Right renal pelvis (tissue), 4 donors: ENCODE data around the gene MTG2. TPM values are rescaled to one million over a fixed set of nuclear protein-coding genes. Genes with fewer than 3 reads are reported as not detected.

Experiments used
- DNase-seq, 4 donors: peaks; one replicate each; pipeline ENCODE4 v3.0.0-alpha.2; 2013; ENCODE audit warnings: low read depth in 4 of 4, low spot score in 3 of 4, missing footprints in 1 of 4
- polyA plus RNA-seq, 4 donors: library from polyadenylated mRNA; unstranded; fragments of 120-200 nt; gene quantifications; one replicate each; pipeline ENCODE4 v1.2.1, GENCODE V29; 2013; ENCODE audit not compliant: insufficient read length in 4 of 4

Gene MTG2
- polyA plus RNA-seq, 4 donors, result 34.3 to 39.2 (median 36.8) TPM

DNA sequence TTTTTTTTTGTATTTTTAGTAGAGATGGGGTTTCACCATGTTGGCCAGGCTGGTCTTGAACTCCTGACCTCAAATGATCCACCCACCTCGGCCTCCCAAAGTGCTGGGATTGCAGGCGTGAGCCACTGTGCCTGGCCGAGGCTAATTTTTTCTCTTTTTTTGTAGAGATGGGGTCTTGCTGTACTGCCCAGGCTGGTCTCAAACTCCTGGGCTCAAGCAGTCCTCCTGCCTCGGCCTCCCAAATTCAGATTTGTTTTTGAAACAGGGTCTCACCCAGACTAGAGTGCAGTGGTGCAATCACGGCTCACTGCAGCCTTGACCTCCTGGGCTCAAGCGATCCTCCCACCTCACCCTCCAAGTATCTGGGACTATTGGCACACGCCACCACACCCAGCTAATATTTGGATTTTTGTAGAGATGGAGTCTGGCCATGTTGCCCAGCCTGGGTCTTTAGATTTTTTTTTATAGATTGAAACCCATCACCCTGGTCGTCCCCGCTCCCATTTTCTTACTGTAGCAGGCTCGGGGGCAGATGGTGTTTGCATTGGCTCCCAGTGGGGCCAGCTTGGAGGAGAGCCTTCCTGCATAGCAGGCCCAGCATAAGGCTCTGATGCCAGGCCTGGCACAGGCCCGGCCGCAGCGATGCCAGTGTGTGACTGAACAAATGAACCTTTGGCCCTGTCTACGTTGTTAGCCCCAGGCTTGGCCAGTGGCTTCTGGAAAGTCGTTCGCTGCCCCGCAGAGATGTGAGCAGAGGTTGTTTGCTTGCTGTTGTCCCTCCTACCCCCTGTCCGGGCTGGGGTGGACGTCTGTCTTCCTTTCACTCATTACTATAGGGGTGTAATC, 4.3 kb upstream of the MTG2 start:
- no peak for DNase-seq

DNA sequence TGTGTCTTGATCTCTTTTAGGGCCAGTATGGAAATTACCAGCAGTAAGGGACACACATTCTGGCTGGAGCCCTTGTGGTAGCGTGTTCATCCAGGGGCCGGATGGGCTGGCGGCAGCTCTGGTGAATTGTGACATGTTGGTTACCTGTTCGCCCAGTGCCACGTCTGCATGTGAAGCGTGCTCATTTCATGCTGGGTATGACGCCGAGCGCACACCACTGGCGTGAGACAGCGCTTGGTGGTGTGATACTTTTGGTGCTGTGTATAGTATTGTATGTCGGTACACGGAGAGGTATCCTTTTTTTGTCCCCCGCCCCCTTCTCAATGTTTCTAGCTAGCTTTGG, 3.7 kb upstream of the MTG2 start:
- DNase-seq, result no peak

- no peak for DNase-seq
Measured at GRCh38 chr20:62181808-62182207, 1.0 kb upstream of the MTG2 start.

DNA sequence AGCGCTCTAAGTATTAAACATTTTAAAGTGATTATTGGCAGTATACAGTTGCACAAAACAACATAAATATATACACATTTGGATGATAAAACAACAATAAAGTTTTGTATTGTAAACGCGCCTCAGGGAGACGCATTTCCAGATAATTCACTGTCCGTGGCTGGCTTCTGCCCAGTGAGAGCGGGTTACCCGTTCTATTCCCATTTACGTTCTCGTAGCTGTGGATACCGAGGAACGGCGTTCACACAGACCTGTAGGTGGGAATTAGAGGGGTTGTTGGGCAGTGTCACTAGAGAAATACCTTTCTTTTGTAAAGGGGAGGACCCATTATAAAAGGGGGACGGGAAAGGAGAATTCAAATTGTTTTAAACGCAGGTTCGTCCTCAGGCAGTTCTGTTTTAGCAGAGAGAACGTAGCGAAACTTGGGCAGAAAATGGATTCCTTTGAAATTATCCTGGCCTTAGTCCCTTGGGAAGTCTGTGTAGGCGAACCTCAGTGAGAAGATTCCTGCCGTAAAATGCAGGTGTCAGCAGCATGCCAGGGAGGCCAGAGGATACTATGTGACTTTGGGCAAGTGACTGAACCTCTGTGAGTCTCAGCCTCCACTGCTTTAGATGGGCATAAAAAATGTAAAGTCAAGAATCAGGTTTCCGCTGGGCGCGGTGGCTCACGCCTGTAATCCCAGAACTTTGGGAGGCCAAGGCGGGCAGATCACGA, 756 bp downstream of the MTG2 start:
- no peak for DNase-seq

GRCh38 chr20:62186096-62186426, 3.2 kb downstream of the MTG2 start:
- no peak for DNase-seq

DNA sequence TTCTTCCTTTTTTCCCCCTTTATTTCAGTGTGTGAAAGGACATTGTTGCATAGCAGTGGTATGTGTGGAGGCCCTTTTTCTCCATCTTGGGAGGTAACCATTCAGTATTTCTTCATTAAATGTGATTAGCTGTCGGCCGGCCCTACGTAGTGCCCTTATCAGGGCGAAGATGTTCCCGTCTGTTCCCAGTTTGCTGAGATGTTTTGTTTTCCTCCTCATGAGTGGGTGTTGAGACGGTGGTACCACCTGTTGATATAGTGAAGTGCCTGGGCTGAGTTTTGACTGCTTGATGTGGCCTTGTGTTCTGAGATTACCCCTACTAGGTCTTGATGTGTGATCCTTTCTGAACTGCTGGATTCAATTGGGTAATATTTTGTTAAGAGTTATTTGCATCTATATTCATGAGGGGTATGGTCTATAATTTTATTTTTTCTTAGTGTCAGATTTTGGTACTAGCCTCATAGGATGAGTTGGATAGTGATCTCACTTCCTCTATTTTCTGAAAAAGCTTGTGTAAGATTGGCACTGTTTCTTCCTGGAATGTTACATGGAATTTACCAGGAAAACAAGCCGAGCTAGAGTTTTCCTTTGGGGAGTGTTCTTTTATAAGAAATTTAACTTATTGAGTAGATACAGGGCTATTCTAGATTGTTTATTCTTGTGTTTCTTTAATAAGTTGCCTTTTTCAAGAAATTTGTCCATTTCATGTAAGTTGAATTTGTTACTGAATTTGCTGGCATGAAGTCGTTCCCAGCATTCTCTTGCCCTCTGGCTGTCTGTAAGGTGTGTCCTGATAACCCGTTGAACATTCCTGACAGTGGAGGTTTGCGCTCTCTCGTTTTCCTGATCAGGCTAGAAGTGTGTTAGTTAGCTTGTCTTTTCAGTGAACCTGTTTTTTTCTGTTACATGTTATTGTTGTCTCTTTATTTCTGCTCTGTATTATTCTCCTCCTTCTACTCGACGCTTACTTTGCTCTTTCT, 4.3 kb downstream of the MTG2 start:
- no peak for DNase-seq

GRCh38 chr20:62190639-62191411, 8.0 kb downstream of the MTG2 start:
- DNase-seq, result no peak

DNA sequence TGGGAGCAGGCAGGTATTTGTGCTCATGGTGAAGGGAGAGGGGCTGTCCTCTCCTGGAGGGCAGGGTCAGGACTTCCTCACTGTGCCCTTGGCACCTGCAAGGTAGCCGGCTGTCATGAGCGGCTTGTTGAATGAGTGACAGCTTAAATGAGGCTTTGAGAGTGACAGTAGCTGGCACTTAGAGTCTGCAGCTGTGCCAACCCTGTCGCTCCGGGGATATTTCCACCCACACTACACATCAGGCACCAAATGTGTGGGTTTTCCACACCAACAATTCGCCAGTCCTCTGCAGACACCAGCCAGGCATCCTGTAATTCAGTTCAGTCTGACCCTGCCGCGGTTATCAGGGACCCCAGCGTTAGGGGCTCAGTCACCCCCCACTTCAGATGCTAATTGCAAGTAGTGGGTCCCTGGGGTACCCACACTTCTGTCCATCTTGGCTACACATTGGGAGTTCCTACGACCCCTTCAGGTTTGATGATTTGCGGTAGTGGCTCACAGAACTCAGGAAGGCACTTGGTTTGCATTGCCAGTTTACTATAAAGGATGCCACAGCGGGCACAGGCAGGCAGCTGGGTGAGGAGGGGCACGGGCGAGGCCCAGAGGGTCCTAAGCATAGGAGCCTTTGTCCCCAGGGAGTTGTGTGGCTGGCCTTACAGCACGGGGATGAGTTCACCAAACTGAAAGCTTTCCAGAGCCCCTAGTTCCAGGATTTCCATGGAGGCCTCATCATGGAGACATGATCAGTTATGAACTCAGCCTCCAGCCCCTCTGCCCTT, 9.1 kb downstream of the MTG2 start:
- DNase-seq, result no peak

GRCh38 chr20:62192635-62193034, 9.8 kb downstream of the MTG2 start:
- no peak for DNase-seq

DNA sequence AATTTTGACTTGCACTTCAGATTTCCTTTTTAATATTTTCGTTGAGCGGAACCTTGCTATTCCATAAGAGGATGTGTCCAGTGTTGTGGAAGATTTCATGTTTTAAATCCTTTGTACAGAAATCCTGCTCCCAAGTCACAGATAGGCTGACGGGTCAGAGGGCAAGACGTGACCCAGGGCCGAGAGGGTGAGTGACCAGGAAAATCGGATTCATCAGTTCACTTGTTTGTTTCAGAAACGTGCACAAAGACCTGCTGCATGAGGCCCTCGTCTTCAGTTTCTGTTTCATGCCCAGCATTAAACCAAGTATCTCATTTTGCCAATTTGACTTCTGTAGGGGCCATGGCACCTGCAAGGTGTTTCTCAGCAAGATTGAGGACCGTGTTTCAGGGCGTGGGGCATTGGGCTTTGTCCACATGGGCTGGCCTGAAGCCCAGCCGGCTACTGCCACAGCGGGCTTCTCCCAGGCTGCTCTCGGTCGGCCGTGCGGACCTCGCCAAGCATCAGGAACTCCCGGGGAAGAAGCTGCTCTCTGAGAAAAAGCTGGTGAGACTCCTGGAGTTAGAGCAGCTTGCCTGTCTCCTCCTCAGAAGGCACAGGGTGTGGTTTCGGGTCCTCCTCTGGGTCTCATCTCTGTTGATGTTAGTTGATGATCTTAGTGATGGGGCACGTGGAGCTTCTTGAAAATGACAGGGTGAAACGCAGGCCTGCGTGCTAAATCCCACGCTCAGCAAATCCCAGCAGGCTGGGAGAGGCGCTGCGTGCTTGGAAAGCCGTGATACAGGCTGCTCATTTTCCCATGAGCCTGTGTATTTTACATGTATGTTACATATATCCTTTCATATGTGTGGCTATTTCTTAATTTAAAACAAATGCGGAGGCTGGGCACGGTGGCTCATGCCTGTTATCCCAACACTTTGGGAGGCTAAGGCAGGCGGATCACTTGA, 10.5 kb downstream of the MTG2 start:
- no peak for DNase-seq

DNA sequence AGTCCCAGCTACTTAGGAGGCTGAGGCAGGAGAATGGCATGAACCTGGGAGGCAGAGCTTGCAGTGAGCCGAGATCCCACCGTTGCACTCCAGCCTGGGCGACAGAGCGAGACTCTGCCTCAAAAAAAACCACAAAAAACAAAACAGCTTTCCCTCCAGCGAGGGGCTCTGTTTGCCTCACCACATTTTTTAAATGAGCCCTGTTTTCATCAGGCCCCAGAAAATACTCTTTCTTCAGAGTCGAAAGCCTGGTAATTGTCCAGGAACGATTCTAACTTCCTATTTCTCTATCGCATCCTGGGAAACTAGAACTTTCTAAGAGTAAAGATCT, 12.2 kb downstream of the MTG2 start:
- DNase-seq, result no peak

- no peak for DNase-seq
Measured at GRCh38 chr20:62195736-62196135, 12.9 kb downstream of the MTG2 start.

- DNase-seq, result no peak
Measured at GRCh38 chr20:62196286-62196685, 13.5 kb downstream of the MTG2 start.

- DNase-seq, result no peak
Measured at GRCh38 chr20:62197311-62197710, 14.5 kb downstream of the MTG2 start.

GRCh38 chr20:62197801-62198200, 15.0 kb downstream of the MTG2 start:
- no peak for DNase-seq

DNA sequence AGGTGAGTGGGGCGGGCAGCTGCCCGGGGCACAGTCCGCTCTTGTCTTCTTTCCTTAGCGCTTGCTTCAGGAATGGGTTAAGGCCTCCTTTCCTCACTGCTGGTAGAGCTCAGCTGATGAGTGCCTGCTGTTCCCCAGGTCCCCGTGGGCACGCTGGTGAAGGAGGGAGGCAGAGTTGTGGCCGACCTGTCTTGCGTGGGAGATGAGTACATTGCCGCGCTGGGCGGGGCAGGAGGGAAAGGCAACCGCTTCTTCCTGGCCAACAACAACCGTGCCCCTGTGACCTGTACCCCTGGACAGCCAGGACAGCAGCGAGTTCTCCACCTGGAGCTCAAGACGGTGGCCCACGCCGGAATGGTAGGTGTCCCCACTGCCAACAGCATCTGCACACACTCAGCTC, 15.7 kb downstream of the MTG2 start:
- no peak for DNase-seq

- no peak for DNase-seq
Measured at GRCh38 chr20:62198931-62199330, 16.1 kb downstream of the MTG2 start.

GRCh38 chr20:62200491-62201172, 17.8 kb downstream of the MTG2 start:
- DNase-seq, result no peak
